HG02852 (cell line): ENCODE results near the gene SCT.

Experiments used
- ATAC-seq: cut with Tn5 transposase; IDR thresholded peaks from one replicate; pipeline ENCODE4 v1.9.1; 2021; ENCODE audit warnings: mild to moderate bottlenecking, moderate library complexity; ENCODE audit not compliant: unreplicated experiment

Gene SCT

DNA sequence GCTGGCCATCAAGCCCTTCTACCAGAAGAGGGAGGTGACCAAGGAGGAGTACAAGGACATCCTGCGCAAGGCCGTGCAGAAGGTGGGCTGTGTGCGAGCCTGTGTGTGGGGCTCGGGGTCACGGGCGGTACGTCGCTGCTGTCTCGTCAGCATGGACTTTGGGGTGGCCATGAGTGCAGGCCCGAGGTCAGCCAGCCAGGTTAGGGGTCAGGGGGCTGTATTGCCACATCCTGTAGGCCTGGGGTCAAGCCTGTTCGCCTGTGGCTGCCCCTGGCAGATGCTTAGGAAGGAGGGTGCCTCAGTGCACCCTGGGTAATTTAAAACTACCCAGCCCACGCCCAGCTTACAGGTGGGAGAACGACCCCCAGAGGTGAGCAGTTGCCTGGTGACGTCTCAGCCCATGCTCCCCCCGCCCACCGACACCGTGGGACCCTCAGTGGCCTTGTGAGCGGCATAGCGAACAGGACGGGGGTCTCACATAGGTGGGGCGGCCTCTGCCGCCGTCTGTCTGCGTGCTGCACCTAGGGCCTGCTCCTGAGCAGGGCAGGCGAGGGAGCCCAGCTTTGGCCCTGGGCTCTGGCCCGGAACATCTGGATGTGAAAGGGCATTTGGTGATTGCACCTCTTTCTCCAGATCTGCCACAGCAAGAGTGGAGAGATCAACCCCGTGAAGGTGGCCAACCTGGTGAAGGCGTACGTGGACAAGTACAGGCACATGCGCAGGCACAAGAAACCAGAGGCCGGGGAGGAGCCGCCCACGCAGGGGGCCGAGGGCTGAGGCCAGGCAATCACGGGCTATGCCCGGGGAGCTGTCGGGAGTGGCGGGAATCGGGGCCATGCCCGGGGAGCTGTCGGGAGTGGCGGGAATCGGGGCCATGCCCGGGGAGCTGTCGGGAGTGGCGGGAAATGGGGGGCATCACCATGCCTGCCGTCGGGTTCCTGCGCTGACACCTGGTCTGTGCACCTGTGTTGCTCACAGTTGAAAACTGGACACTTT is 15.7 kb downstream of the SCT start:
- ATAC-seq: no peak

DNA sequence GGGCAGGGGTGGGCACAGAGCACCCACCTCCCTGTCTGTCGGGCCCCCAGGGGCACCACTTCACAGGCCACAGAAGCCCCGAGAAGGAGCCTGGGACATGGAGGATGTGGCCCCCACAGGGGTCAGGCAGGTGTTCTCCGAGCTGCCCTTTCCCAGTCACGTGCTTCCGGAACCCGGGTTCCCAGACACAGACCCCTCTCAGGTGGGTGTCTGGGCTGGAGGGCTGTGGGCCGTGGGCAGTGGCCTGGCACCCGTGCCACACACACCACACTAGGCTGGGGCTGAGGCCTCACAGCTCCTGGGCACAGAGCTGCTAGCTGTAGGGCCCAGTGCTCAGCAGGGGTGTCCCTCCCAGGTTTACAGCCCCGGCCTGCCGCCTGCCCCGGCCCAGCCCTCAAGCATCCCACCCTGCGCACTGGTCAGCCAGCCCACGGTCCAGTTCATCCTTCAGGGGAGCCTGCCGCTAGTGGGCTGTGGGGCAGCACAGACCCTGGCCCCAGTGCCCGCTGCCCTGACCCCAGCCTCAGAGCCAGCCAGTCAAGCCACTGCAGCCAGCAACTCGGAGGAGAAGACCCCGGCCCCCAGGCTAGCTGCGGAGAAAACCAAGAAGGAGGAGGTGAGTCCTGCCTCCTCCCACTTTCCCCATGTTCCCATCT is 16.7 kb downstream of the SCT start:
- ATAC-seq: no peak

- ATAC-seq: no peak
Observed at GRCh38 chr11:609341-609811, 17.6 kb downstream of the SCT start.

- ATAC-seq: no peak
Observed at GRCh38 chr11:608791-609251, 18.2 kb downstream of the SCT start.

DNA sequence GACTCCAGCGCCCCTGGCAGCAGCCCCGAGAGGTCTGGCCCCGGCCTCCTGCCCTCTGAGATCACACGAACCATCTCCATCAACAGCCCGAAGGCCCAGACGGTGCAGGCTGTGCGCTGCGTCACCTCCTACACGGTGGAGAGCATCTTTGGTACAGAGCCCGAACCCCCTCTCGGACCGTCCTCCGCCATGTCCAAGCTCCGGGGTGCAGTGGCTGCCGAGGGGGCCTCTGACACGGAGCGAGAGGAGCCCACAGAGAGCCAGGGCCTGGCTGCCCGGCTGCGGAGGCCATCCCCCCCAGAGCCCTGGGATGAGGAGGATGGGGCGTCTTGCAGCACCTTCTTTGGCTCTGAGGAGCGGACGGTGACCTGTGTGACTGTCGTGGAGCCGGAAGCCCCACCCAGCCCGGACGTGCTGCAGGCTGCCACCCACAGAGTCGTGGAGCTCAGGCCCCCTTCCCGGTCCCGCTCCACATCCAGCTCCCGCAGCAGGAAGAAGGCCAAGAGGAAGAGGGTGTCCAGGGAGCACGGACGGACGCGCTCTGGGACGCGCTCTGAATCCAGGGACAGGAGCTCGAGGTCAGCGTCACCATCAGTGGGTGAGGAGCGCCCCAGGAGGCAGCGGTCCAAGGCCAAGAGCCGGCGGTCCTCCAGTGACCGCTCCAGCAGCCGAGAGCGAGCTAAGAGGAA is 18.9 kb downstream of the SCT start:
- ATAC-seq: no peak

GRCh38 chr11:607020-607780 is 19.8 kb downstream of the SCT start:
- no peak for ATAC-seq

- ATAC-seq: no peak
Observed at GRCh38 chr11:606245-606644, 20.7 kb downstream of the SCT start.

DNA sequence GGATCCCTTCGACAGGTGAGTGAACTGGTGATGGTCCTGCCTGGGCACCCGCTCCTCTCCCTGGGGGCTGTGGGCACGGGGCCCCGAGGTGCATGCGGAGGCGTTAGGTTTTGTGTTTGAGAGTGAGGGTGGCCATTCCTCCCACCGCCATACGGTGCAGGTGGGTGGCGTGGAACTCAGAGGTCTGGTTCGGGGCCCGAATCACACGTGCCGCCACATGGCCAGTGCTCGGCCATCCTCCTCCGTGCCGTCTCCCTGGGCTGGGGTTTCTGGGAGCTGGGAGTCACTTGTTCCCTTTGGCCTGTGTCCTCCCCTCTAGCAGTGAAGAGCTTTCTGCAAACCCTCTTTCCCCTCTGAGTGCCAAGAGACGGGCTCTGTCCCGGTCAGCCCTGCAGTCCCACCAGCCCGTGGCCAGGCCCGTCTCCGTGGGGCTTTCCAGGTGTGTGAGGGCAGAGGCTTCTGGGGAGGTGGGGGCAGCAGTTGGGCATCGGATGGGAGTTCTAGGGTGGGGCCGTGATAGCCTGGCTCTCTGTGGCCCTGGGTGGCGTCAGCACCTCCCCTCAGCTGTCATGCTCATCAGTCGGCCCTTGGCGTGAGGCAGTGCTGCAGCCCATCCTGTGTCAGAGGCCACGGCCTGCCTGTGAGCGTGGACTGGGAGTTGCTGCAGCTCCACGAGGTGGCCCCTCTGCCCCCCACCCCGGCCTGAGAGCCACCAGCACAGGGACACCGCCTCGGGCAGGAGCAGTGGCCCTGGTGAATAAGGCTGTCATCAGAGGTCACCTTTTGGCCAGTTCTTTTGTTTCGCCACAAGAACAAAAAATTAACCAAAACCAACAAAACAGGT is 21.5 kb downstream of the SCT start:
- no peak for ATAC-seq

GRCh38 chr11:603154-603553 is 23.8 kb downstream of the SCT start:
- no peak for ATAC-seq

- ATAC-seq: no peak
Observed at GRCh38 chr11:601573-602245, 25.3 kb downstream of the SCT start.

GRCh38 chr11:598005-598680 is 28.8 kb downstream of the SCT start:
- no peak for ATAC-seq

- no peak for ATAC-seq
Observed at GRCh38 chr11:597166-597725, 29.7 kb downstream of the SCT start.

- no peak for ATAC-seq
Observed at GRCh38 chr11:596374-596773, 30.6 kb downstream of the SCT start.

- no peak for ATAC-seq
Observed at GRCh38 chr11:595400-595799, 31.6 kb downstream of the SCT start.

DNA sequence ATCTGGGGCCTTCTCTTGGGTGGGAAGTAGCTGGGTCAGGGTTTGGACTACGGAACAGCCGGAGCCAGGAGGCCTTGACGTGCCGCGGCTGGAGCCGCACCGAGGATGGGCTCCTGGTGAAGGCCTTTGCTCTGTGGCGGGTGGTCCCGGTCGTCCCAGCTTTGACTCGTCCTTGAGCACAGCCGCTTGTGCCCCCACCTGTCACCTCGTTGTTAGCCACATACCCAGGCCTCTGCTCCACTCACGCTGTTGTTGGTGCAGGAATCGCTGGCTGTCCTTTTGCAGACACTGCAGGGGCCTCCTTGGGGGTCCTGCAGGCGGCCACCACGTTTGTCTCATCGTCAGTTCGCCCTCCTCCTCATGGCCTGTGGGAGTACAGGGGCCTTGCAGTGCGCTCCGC is 33.6 kb downstream of the SCT start:
- ATAC-seq: no peak

DNA sequence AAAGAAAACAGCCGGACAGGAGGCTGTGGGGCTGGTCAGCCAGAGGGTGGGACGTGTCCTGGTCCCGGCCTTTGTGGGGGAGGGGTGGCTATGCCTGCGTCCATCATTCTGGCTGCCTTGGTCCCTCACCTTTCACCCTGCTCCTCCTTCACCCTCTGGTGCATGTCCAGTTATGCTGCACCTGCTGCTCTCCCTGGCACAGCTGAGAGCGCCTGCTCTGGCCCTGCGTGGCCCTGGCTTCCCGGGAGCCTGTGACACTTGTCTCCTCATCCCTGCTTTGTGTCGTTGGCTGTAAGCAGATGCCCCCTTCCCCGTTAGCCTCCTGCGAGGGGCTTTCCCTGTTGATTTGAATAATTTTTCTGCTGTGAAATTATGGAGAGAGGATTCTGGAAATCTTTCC is 34.1 kb downstream of the SCT start:
- no peak for ATAC-seq

- ATAC-seq: no peak
Observed at GRCh38 chr11:592501-592900, 34.5 kb downstream of the SCT start.

DNA sequence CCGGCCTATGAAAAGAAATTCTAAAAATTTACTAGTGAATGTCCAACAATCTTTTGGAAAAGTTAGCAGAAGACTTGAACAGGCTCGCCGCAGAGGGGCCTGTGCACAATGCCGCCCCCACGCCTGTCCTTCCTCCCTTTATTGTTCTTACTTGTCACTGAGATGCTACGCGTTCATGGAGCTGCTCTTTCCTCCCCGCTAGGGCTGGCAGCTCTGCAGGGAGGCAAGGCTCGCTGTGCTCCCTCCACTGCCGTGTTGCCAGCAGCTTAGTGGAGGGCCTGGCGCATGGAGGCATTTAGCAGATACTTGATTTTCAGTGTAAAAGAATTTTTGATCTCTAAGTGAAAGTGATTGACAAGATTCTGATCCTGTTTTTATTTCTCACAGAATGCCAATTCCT is 36.0 kb downstream of the SCT start:
- ATAC-seq: no peak
